ENCODE measurements around the gene COL3A1.

Gene COL3A1

DNA sequence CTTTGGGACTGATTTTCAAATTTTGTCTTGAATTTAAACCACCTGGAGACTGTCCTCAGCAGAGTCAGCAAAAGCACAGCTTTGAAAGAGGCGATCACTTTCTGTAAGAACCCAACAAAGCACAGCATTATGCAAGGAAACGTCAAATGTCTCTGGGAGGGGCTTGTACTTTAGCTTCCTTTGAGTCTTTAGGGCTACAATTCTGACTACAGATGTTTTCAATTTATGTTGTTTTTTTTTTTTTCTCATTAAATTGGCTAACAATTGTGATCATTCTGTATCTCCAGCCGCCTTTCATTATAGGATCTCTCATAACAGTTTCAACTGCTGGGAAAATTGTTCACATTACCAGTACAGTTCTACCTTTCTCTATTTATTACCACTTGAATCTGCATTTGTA, 48.3 kb downstream of the COL3A1 start:
- FAIRE-seq: no peak
- no peak for DNase-seq (ENCODE audit: insufficient read length)
- no peak for TF ChIP-seq POLR2A (IDR thresholded peaks at IDR 0.05; ENCODE audit: low read depth, low read length)
- no peak for TF ChIP-seq TAF1 (IDR thresholded peaks at IDR 0.05; ENCODE audit: borderline replicate concordance, low read depth, low read length)
- TF ChIP-seq POLR2AphosphoS5 (IDR thresholded peaks at IDR 0.05; ENCODE audit: low read depth, low read length): no peak

DNA sequence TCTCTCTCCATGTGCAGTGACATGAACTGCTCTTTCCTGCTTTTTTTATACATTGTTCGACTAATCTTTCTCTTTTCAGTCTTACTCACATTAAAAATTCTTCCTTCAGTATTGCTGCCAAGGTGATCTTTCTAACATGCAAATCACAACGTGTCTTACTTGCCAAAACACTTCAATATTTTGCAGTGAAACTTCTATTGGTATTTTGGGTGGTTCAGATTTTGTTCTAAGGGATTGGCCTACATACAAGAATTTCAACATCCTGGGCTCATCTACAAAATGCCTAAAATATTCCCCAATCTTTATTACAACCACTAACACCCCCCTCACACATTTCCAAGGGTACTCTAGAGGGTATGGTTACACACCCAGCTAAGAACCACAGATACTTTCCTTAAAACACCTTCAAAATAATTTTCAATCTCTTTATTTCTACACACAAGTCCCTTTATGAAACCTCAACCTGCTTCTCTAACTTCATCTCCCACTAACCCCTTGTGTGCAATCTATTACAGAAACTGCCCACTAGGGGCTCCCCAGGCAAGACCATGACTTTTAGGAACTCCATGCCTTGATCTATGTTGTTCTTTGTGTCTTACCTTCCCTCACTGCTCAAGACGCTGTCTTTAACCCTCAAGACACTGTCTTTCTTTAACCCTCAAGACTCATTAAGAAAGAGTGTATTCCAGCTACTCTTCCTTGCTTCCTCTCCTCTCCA, 50.9 kb downstream of the COL3A1 start:
- FAIRE-seq (peak; percentile 9), DNase-seq (ENCODE audit: insufficient read length) (no peak)
- TF ChIP-seq POLR2AphosphoS5 (IDR thresholded peaks at IDR 0.05; ENCODE audit: low read depth, low read length): no peak
- no peak for TF ChIP-seq TAF1 (IDR thresholded peaks at IDR 0.05; ENCODE audit: borderline replicate concordance, low read depth, low read length)
- TF ChIP-seq POLR2A (IDR thresholded peaks at IDR 0.05; ENCODE audit: low read depth, low read length): no peak

DNA sequence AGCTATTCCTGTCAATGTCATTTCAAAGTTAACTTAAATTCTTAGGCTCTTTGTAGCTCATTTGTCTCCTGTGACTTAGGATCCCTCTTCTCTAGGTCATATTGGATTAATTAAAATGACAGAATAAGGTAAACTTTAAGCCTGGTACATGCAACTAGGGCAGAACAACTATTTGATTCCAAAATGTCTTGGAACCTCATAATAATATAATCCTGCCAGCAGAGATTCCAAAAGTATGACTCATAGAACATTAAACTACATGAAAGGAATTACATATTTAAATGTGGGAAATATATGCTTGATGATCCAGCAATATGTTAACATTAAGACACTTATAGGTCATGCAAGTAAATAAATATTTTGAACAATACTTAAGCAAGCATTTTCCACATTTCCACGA, 63.3 kb downstream of the COL3A1 start:
- DNase-seq (ENCODE audit: insufficient read length) (no peak), FAIRE-seq (no peak)
- TF ChIP-seq POLR2AphosphoS5 (IDR thresholded peaks at IDR 0.05; ENCODE audit: low read depth, low read length) (no peak), TAF1 (IDR thresholded peaks at IDR 0.05; ENCODE audit: borderline replicate concordance, low read depth, low read length) (no peak), POLR2A (IDR thresholded peaks at IDR 0.05; ENCODE audit: low read depth, low read length) (no peak)

DNA sequence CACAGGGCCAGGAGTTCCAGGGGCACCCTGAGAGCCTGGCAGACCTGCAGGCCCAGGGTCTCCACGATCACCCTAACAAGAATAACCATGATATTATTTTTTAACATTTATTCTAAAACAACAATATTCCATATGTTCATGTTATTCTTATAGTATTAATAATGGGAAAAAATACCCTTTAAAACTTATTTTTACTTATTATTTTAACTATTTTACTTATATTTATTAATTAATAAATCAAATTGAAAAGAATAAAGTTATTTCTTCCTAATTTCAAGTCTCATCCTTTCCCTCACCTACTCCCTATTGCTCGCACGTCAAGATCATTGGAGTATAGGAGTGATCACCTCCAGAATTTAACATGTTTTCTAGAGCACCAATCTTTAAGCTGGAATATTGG, 71.7 kb downstream of the COL3A1 start:
- DNase-seq (ENCODE audit: insufficient read length) (no peak), FAIRE-seq (no peak)
- TF ChIP-seq POLR2AphosphoS5 (IDR thresholded peaks at IDR 0.05; ENCODE audit: low read depth, low read length): no peak
- no peak for TF ChIP-seq TAF1 (IDR thresholded peaks at IDR 0.05; ENCODE audit: borderline replicate concordance, low read depth, low read length)
- TF ChIP-seq POLR2A (IDR thresholded peaks at IDR 0.05; ENCODE audit: low read depth, low read length): no peak

DNA sequence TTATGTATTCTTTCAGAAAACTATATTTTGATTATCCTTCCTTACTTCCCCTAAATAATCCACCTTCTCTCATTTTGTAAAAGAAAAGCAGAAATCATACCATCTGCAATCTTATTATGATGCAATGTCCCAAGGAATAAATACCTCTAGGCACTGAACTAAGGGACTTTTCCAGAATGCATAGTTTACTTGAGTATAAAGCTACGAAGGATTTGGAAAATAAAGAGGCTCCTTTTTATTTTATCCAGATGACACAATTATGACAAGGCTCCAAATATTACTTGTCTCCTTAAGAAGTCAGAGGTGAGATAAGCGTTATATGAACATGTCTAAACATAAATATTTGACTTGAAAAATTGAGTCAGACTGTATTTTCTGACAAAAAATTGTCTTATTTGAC, 72.1 kb downstream of the COL3A1 start:
- DNase-seq (ENCODE audit: insufficient read length): no peak
- FAIRE-seq: no peak
- TF ChIP-seq POLR2A (IDR thresholded peaks at IDR 0.05; ENCODE audit: low read depth, low read length) (no peak), POLR2AphosphoS5 (IDR thresholded peaks at IDR 0.05; ENCODE audit: low read depth, low read length) (no peak), TAF1 (IDR thresholded peaks at IDR 0.05; ENCODE audit: borderline replicate concordance, low read depth, low read length) (no peak)

DNA sequence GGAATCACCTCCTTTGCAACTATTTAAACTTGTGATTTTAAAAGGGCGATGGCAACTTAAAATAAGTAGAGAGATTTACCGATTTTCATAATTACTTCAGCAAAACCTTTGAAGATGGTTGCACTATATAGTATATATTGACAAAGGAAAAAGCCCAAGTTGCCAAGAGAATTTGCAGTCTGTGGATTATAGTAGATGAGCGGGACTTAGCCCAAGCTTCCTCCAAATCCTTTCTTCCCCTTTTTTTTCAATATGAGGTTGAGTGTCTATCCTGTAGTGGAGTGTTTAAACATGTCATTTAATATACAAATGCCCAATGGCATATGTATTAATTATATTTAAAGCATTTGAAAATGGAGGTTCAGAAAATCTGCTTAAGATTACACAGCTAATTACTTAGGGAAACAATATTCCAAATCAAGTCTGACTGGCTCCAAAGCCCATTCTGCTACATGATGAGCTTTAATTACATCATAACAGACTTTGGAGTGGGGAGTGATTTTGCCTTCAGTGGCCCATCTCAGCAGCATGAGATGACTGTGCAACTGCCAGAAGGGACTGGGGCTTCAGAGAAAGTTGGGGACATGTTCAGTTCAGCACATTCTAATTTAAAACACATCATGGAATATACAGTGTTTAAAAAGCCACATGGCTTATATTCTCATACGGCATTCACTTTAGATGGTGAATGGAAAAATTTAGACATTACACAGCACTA, 73.2 kb downstream of the COL3A1 start:
- FAIRE-seq (no peak), DNase-seq (ENCODE audit: insufficient read length) (no peak)
- TF ChIP-seq POLR2A (IDR thresholded peaks at IDR 0.05; ENCODE audit: low read depth, low read length) (no peak), POLR2AphosphoS5 (IDR thresholded peaks at IDR 0.05; ENCODE audit: low read depth, low read length) (no peak), TAF1 (IDR thresholded peaks at IDR 0.05; ENCODE audit: borderline replicate concordance, low read depth, low read length) (no peak)

DNA sequence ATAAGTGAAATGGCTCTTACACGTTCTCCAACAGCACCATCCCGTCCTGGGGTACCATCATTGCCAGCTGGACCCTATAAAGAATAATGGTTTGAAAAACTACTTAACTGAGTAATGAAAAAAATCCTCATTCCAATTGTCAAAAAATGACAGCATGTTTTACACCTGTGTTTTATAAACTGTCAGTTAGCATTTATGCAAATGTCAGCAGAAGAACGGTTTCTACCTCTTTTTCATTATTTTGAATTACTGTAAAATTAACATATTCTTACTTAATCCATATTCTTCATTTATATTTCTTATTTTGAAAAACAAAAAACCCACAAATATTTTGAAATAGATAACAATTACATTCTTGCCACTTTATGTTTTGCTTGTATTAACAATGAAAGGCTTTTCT, 74.0 kb downstream of the COL3A1 start:
- FAIRE-seq (no peak), DNase-seq (ENCODE audit: insufficient read length) (no peak)
- TF ChIP-seq POLR2A (IDR thresholded peaks at IDR 0.05; ENCODE audit: low read depth, low read length) (no peak), TAF1 (IDR thresholded peaks at IDR 0.05; ENCODE audit: borderline replicate concordance, low read depth, low read length) (no peak)

DNA sequence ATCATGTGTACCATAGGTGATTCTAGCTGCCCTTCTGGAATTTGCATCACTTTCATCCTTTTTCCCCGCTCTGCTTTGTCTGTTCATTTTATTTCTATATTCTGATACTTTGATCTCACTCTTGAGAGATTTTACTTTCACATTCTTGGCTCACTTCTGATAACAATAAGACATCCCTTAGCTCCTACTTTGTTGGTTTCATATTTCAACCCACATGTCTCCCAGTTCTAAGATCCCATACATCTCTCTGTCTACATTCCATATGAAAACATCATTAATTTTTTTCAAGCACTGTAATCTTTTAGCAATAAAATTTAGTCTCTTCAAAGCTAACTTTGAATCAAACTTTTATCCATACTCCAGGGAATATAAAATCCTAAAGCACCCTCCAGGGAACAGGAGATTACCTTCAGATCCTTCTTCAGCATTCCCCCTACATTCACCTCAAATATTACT, 75.6 kb downstream of the COL3A1 start:
- no peak for FAIRE-seq
- DNase-seq (ENCODE audit: insufficient read length): no peak
- TF ChIP-seq POLR2A (IDR thresholded peaks at IDR 0.05; ENCODE audit: low read depth, low read length): no peak
- no peak for TF ChIP-seq POLR2AphosphoS5 (IDR thresholded peaks at IDR 0.05; ENCODE audit: low read depth, low read length)
- TF ChIP-seq TAF1 (IDR thresholded peaks at IDR 0.05; ENCODE audit: borderline replicate concordance, low read depth, low read length): no peak

DNA sequence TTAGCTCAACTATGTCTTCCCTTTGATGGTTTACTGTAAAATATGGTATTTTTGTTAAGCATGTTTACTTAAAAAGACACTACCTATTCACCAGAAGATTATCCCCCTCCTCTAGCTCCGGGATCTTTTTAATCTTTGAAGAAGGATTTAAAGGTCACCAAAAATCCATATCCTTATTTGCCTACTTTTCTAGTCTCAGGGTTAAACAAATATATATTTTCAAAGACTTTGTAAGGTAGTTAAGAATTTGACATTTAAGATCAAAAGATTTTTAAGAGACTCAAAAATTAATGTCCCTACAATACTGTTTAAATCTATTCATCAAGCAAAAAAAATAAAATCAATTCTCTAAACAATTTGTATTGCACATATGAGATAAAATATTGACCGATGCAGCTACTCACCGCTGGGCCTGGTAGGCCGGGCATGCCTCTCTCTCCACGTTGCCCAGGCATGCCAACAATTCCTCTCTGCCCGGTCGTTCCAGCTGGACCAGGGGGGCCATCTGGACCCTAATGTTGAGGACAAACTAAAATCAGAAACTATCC, 76.1 kb downstream of the COL3A1 start:
- DNase-seq (ENCODE audit: insufficient read length) (no peak), FAIRE-seq (no peak)
- TF ChIP-seq POLR2A (IDR thresholded peaks at IDR 0.05; ENCODE audit: low read depth, low read length) (no peak), TAF1 (IDR thresholded peaks at IDR 0.05; ENCODE audit: borderline replicate concordance, low read depth, low read length) (no peak), POLR2AphosphoS5 (IDR thresholded peaks at IDR 0.05; ENCODE audit: low read depth, low read length) (no peak)

DNA sequence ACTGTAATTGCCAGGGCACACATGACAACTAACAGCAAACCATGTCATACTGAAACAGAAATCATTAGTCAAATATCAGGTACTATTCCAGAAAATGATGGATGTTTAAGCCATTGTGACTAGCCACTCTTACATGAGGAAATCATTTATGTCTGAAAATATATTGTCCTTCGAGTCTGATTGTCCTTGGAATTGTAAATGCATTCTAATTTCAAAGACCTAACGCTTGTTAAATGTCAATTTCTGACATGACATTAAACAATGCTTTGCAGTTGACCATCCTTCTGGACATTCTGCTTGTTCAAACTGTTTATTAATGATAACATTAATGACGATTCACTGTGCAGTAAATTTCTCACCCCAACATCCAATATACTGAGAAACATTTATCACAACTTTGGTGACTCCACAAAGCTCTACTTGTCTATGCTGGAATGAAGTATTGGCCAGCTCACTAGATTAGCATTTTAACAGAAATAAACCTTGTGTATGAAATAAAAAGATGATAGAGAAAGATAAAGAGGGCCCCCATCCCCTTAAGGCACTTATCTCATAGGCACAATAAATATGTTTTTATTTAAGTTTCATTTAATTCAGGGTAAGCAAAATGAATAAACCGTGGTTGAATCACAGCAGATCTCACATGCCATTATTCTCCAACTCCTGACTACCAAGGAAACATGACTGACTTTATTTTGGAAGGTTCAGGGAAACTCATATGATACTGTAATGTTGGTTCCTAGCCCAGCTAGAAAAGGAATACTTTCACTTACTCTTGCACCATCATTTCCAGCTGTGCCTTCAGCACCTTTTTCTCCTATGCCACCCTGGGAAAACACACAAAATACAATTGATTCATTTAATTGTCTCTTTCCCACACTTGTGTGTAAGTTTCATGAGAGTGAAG, 82.3 kb downstream of the COL3A1 start:
- no peak for TF ChIP-seq POLR2A (IDR thresholded peaks at IDR 0.05; ENCODE audit: low read depth, low read length)
- TF ChIP-seq POLR2AphosphoS5 (IDR thresholded peaks at IDR 0.05; ENCODE audit: low read depth, low read length): no peak
- no peak for TF ChIP-seq TAF1 (IDR thresholded peaks at IDR 0.05; ENCODE audit: borderline replicate concordance, low read depth, low read length)
- no peak for FAIRE-seq
- DNase-seq (ENCODE audit: insufficient read length): no peak

DNA sequence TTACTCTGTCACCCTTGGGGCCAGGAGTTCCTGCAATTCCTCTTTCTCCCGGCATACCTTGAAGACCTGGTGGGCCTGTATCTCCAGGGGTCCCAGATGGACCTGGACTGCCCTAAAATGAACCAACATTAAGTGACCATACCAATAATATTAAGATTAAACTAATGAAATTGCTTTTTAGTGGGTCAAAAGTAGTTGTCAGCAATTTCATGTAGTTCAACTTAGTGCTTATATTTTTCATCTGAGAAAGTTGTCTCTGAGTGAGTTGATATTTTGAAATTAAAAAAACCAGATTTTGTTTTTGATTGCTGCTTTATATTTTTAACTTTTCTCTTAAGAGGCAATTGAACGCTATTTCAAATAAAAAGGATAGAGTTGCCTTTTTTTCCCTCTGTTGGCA, 83.1 kb downstream of the COL3A1 start:
- FAIRE-seq (no peak), DNase-seq (ENCODE audit: insufficient read length) (no peak)
- TF ChIP-seq TAF1 (IDR thresholded peaks at IDR 0.05; ENCODE audit: borderline replicate concordance, low read depth, low read length): no peak
- no peak for TF ChIP-seq POLR2AphosphoS5 (IDR thresholded peaks at IDR 0.05; ENCODE audit: low read depth, low read length)
